ENCODE results near the gene CYP39A1.

Gene CYP39A1

DNA sequence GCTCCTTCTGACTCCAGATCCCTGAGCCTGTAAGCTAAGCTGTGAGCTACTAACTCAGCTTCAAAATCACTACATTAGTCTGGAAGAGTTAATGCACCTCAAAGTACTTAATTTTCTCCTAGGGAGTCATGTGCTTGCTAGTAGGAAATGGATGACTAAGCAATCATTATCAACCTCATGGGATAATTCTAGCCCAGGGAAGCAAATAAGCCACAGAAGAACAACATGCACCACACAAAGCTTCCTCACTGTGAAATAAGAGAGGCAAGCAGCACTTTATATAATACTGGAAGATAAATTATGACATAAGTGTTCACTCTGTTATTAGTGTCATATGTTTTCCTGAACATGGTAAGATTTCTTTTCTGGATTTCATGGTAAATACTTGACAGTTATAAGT lies 103.5 kb downstream of the CYP39A1 start:
- Histone ChIP-seq H3K4me1 (ENCODE audit: control insufficient read depth, insufficient read depth, low read length) (no peaks in the 10 kb centered on the region), H3K9me3 (ENCODE audit: control insufficient read depth, insufficient read depth, low read length) (no peaks in the 10 kb centered on the region), H3K27ac (ENCODE audit: low read depth, low read length) (no peak overlapping the region), H3K4me3 (ENCODE audit: low read depth, low read length) (no peak overlapping the region), H3K27me3 (ENCODE audit: control insufficient read depth, insufficient read depth, low read length) (no peaks in the 10 kb centered on the region), H3K36me3 (ENCODE audit: control insufficient read depth, insufficient read depth, low read length) (no peaks in the 10 kb centered on the region), H3K9ac (ENCODE audit: low read depth, low read length) (no peak overlapping the region)

GRCh38 chr6:46541556-46541955 lies 111.1 kb downstream of the CYP39A1 start:
- Histone ChIP-seq H3K27ac (ENCODE audit: low read depth, low read length) (no peak overlapping the region), H3K9ac (ENCODE audit: low read depth, low read length) (no peak overlapping the region), H3K9me3 (ENCODE audit: control insufficient read depth, insufficient read depth, low read length) (no peaks in the 10 kb centered on the region), H3K27me3 (ENCODE audit: control insufficient read depth, insufficient read depth, low read length) (no peaks in the 10 kb centered on the region), H3K36me3 (ENCODE audit: control insufficient read depth, insufficient read depth, low read length) (no peaks in the 10 kb centered on the region), H3K4me1 (ENCODE audit: control insufficient read depth, insufficient read depth, low read length) (peaks cover 7% of the 10 kb centered on the region; the same call in 1 of the 2 replicates), H3K4me3 (ENCODE audit: low read depth, low read length) (no peak overlapping the region)

- Histone ChIP-seq H3K9me3 (ENCODE audit: control insufficient read depth, insufficient read depth, low read length) (no peaks in the 10 kb centered on the region), H3K36me3 (ENCODE audit: control insufficient read depth, insufficient read depth, low read length) (no peaks in the 10 kb centered on the region), H3K4me3 (ENCODE audit: low read depth, low read length) (no peak overlapping the region), H3K4me1 (ENCODE audit: control insufficient read depth, insufficient read depth, low read length) (peaks cover 7% of the 10 kb centered on the region; the same call in 1 of the 2 replicates), H3K27me3 (ENCODE audit: control insufficient read depth, insufficient read depth, low read length) (no peaks in the 10 kb centered on the region), H3K9ac (ENCODE audit: low read depth, low read length) (no peak overlapping the region), H3K27ac (ENCODE audit: low read depth, low read length) (no peak overlapping the region)
Measured at GRCh38 chr6:46539866-46540265, 112.8 kb downstream of the CYP39A1 start.

DNA sequence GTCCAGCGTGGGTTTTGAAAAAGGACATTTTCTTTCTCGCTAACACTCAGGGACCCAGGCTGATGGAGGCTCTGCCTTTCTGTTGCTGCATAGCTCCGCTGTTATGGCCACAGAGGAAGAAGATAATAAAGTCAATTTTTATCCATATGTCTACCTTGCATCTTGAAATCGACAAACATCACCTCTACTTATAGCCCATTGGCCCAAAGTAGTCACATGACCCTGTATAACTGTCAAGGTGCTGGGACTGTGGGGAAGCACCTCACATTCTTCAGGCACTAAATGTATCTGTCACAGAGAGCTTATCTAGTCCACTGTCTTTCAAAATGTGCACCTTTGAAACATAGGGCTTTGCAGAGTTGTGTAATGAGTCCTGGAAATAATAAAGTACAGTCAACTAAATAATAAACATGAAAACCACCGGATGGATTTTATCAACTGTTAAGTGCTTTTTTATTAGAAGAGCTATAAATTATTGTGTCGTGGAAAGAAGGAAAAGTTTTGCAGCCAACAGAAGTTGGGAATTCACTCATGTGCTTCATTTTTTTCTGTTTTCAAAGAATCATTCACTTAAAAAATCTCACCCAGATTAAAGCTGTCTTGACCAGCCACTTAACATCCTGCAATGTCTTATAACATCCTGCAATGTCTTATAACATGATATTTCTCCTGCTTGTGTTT lies 113.7 kb downstream of the CYP39A1 start:
- H3K4me1 ChIP-seq (ENCODE audit: control insufficient read depth, insufficient read depth, low read length): peaks cover 7% of the 10 kb centered on the region; the same call in 1 of the 2 replicates
- no peaks in the 10 kb centered on the region for H3K9me3 ChIP-seq (ENCODE audit: control insufficient read depth, insufficient read depth, low read length)
- H3K36me3 ChIP-seq (ENCODE audit: control insufficient read depth, insufficient read depth, low read length): no peaks in the 10 kb centered on the region
- no peak overlapping the region for H3K9ac ChIP-seq (ENCODE audit: low read depth, low read length)
- H3K27ac ChIP-seq (ENCODE audit: low read depth, low read length): no peak overlapping the region
- no peak overlapping the region for H3K4me3 ChIP-seq (ENCODE audit: low read depth, low read length)
- H3K27me3 ChIP-seq (ENCODE audit: control insufficient read depth, insufficient read depth, low read length): no peaks in the 10 kb centered on the region

DNA sequence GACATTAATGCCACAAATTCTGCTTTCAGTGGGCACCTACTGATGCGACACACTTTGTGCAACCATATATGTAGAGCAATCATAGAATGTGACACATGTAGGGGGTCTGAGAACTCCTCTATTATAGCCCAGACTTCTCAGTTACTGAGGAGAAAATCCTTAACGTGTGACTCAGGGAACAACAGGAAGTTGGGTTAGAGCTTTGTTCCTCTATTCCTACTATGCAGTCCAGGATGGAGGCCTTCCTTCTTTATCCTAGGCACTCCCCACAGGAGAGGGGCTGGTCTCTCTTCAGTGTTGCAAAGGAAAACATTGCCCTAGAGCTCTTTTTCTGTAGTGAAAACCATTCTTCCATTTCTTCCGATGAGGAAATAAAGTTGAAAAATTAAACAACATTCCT lies 121.7 kb downstream of the CYP39A1 start:
- no peak overlapping the region for H3K4me3 ChIP-seq (ENCODE audit: low read depth, low read length)
- no peaks in the 10 kb centered on the region for H3K27me3 ChIP-seq (ENCODE audit: control insufficient read depth, insufficient read depth, low read length)
- H3K4me1 ChIP-seq (ENCODE audit: control insufficient read depth, insufficient read depth, low read length): peaks cover 20% of the 10 kb centered on the region
- H3K9me3 ChIP-seq (ENCODE audit: control insufficient read depth, insufficient read depth, low read length): no peaks in the 10 kb centered on the region
- no peaks in the 10 kb centered on the region for H3K36me3 ChIP-seq (ENCODE audit: control insufficient read depth, insufficient read depth, low read length)
- no peak overlapping the region for H3K9ac ChIP-seq (ENCODE audit: low read depth, low read length)
- no peak overlapping the region for H3K27ac ChIP-seq (ENCODE audit: low read depth, low read length)

DNA sequence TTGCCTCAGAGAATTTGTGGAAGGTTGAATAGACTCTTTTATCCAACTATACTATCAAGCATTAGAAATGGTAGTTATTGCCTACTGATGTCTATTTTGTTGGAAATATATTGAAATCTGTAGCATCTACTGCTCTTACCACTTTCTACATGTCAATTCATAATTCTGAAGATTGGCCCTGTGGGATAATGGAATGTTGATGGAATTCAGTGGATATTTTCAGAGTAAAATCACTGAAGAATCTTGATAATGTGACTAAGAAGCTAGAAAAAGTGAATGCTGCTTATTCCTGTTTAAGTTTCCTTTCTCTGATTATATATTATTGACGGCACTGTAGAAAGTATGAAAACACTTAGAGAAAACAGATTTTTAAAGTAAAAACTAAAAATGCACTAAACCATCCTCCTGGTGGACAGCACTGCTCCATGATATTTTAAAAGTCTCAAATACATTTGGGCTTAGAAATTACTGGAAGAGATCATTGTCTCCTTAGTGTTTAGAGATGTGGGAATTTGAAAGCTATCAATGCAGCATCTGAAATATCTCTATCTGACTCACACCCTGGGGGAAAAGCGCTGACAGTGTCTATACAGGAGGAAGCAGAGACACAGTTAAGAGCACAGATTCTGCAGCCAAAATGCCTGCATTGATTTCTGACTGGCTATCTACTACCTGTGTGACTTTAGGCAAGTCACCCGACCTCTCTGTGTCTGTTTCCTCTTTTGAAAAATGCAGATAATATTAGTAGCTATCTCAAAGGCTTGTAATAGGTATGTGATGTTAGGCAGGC lies 123.5 kb downstream of the CYP39A1 start:
- no peaks in the 10 kb centered on the region for H3K36me3 ChIP-seq (ENCODE audit: control insufficient read depth, insufficient read depth, low read length)
- no peak overlapping the region for H3K27ac ChIP-seq (ENCODE audit: low read depth, low read length)
- H3K9me3 ChIP-seq (ENCODE audit: control insufficient read depth, insufficient read depth, low read length): no peaks in the 10 kb centered on the region
- H3K4me1 ChIP-seq (ENCODE audit: control insufficient read depth, insufficient read depth, low read length): peaks cover 20% of the 10 kb centered on the region
- no peaks in the 10 kb centered on the region for H3K27me3 ChIP-seq (ENCODE audit: control insufficient read depth, insufficient read depth, low read length)
- no peak overlapping the region for H3K4me3 ChIP-seq (ENCODE audit: low read depth, low read length)
- no peak overlapping the region for H3K9ac ChIP-seq (ENCODE audit: low read depth, low read length)

DNA sequence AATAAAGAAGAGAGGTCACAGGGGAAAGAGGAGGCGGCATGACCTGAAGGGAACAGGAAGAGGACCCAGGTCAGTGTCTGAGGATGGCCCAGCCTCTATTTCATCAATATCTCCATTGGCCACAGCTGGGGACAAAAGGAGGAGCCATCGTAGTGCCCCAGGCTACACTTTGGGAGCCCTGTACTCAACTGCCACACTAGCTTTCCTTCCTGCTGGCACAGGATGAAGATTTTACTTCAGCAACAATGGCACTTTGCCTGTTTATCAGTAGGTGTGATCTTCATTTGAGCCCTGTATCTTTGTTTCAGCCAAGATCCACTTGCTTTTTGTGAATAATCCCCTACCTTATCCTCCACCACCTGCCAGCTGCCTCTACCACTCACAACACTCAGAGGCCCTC lies 126.0 kb downstream of the CYP39A1 start:
- Histone ChIP-seq H3K36me3 (ENCODE audit: control insufficient read depth, insufficient read depth, low read length) (no peaks in the 10 kb centered on the region), H3K9me3 (ENCODE audit: control insufficient read depth, insufficient read depth, low read length) (no peaks in the 10 kb centered on the region), H3K27ac (ENCODE audit: low read depth, low read length) (no peak overlapping the region), H3K9ac (ENCODE audit: low read depth, low read length) (no peak overlapping the region), H3K4me1 (ENCODE audit: control insufficient read depth, insufficient read depth, low read length) (peaks cover 20% of the 10 kb centered on the region), H3K4me3 (ENCODE audit: low read depth, low read length) (no peak overlapping the region), H3K27me3 (ENCODE audit: control insufficient read depth, insufficient read depth, low read length) (no peaks in the 10 kb centered on the region)

DNA sequence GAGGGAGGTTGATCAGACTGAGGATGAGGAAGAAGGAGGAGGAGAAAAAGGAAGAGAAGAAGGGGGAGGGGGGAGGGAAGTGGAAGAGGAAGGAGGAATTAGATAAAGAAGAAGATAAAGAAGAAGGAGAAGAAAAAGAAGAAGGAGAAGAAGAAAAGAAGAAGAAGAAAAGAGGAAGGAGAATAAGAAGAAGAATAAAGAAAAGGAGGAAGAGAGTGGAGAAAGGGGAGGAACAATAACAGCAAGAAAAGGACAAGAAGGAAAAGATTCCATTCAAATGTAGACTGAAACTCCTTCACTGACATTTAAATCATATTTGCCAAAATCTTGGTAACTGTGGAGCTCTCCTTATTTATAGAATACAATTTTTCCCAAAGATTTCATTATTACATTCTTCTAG lies 127.0 kb downstream of the CYP39A1 start:
- Histone ChIP-seq H3K36me3 (ENCODE audit: control insufficient read depth, insufficient read depth, low read length) (no peaks in the 10 kb centered on the region), H3K27me3 (ENCODE audit: control insufficient read depth, insufficient read depth, low read length) (no peaks in the 10 kb centered on the region), H3K4me1 (ENCODE audit: control insufficient read depth, insufficient read depth, low read length) (peaks cover 17% of the 10 kb centered on the region)

DNA sequence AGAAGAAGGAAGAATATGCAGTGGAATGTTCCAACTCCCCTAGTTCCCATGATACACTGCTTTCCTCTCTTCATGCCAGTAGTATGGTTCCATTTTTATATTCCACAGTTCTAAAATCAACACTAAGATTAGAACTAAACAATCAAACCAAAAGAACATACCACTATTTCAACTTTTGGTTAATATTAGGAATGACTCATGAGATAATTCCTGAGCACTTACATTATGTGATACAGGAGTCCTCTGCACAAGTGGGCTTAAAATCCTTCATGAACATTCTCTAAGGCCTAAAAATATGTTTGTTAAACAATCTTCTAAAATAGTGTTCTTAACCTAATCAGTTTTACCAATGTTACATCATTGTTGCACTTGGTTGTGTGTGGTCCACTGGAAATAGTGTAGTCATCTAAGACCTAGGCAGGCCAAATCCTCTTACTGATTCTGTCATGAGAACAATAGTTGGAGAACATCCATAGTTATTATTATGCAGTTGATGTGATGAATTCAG lies 131.1 kb downstream of the CYP39A1 start:
- Histone ChIP-seq H3K9me3 (ENCODE audit: control insufficient read depth, insufficient read depth, low read length) (no peaks in the 10 kb centered on the region), H3K36me3 (ENCODE audit: control insufficient read depth, insufficient read depth, low read length) (no peaks in the 10 kb centered on the region), H3K4me3 (ENCODE audit: low read depth, low read length) (no peak overlapping the region), H3K9ac (ENCODE audit: low read depth, low read length) (no peak overlapping the region), H3K27ac (ENCODE audit: low read depth, low read length) (no peak overlapping the region), H3K27me3 (ENCODE audit: control insufficient read depth, insufficient read depth, low read length) (no peaks in the 10 kb centered on the region), H3K4me1 (ENCODE audit: control insufficient read depth, insufficient read depth, low read length) (no peaks in the 10 kb centered on the region; the same call in 1 of the 2 replicates)

More for the DNA sequence above, 127.0 kb downstream of the CYP39A1 start:
- H3K27ac ChIP-seq (ENCODE audit: low read depth, low read length): no peak overlapping the region
- no peak overlapping the region for H3K9ac ChIP-seq (ENCODE audit: low read depth, low read length)
- no peaks in the 10 kb centered on the region for H3K9me3 ChIP-seq (ENCODE audit: control insufficient read depth, insufficient read depth, low read length)
- H3K4me3 ChIP-seq (ENCODE audit: low read depth, low read length): no peak overlapping the region

DNA sequence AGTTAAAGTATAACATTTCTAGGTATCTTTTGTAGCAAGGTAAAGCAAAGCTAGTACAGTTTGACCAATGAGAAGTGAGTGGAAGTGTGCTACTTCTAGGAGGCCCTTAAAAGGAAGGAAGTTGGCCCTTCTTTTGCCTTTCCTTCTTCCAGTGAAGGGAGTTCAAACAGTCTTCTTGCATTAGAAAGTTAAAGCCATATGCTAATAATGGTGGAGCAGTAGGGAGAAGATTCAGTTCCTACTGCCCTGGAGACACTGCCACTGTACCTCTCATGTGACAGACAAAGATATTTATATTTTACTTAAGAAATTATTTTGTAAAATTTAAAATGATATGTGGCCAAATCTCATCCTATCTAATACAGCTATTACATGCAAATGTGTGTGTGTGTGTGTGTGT lies 135.4 kb downstream of the CYP39A1 start:
- H3K36me3 ChIP-seq (ENCODE audit: control insufficient read depth, insufficient read depth, low read length): no peaks in the 10 kb centered on the region
- no peak overlapping the region for H3K27ac ChIP-seq (ENCODE audit: low read depth, low read length)
- no peak overlapping the region for H3K9ac ChIP-seq (ENCODE audit: low read depth, low read length)
- no peaks in the 10 kb centered on the region for H3K4me1 ChIP-seq (ENCODE audit: control insufficient read depth, insufficient read depth, low read length)
- no peaks in the 10 kb centered on the region for H3K9me3 ChIP-seq (ENCODE audit: control insufficient read depth, insufficient read depth, low read length)
- no peak overlapping the region for H3K4me3 ChIP-seq (ENCODE audit: low read depth, low read length)
- no peaks in the 10 kb centered on the region for H3K27me3 ChIP-seq (ENCODE audit: control insufficient read depth, insufficient read depth, low read length)

DNA sequence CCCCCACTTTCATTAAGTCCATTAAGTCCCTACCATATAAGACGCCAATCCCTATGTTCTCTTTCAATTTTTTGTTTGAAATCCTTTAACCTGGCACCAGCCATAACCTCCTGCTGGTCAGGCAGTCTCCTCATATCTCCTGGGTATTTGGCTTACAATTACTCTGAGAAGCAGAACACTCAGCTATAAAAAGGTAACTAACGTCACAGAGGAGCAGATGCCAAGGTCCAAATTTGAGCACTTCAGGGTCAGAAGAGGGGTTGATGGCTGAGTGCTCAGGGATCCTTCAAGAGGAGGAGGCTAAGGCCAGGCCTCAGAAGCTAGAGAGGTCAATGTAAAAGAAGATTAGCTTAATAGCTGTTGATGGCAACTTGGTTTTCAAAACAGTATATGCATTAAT lies 139.1 kb downstream of the CYP39A1 start:
- no peaks in the 10 kb centered on the region for H3K9me3 ChIP-seq (ENCODE audit: control insufficient read depth, insufficient read depth, low read length)
- H3K27ac ChIP-seq (ENCODE audit: low read depth, low read length): no peak overlapping the region
- no peak overlapping the region for H3K9ac ChIP-seq (ENCODE audit: low read depth, low read length)
- no peaks in the 10 kb centered on the region for H3K27me3 ChIP-seq (ENCODE audit: control insufficient read depth, insufficient read depth, low read length)
- no peaks in the 10 kb centered on the region for H3K36me3 ChIP-seq (ENCODE audit: control insufficient read depth, insufficient read depth, low read length)
- H3K4me1 ChIP-seq (ENCODE audit: control insufficient read depth, insufficient read depth, low read length): no peaks in the 10 kb centered on the region
- no peak overlapping the region for H3K4me3 ChIP-seq (ENCODE audit: low read depth, low read length)
